HCT116 (cell line): ENCODE data around the gene ANKEF1.

Experiments used
- CEBPB ChIP-seq: IDR thresholded peaks from 2 replicates; pipeline ENCODE4 v1.6.1; 2012; ENCODE audit warnings: low read depth
- POLR2A ChIP-seq: IDR thresholded peaks from 2 replicates; pipeline ENCODE4 v1.7.0; 2011; ENCODE audit warnings: borderline replicate concordance; ENCODE audit not compliant: insufficient read depth, insufficient read length; ENCODE audit errors: extremely low read depth
- TF ChIP-seq, protein P1 (sequence below), 3 experiments: fragments of 200-600 bp in 1 of 3; sonication (generic) in 1 of 3; IDR thresholded peaks in 2 of 3; conservative IDR thresholded peaks in 1 of 3; 2 replicates each; pipeline ENCODE4 v1.5.1; 2012 to 2017; ENCODE audit warnings: low read depth in 2 of 3, low read length in 2 of 3, antibody characterized with exemption in 1 of 3, borderline replicate concordance in 1 of 3, control low read depth in 1 of 3, mild to moderate bottlenecking in 1 of 3, mixed read lengths in 1 of 3, mixed run types in 1 of 3, moderate library complexity in 1 of 3; ENCODE audit not compliant: insufficient read depth in 1 of 3

DNA sequence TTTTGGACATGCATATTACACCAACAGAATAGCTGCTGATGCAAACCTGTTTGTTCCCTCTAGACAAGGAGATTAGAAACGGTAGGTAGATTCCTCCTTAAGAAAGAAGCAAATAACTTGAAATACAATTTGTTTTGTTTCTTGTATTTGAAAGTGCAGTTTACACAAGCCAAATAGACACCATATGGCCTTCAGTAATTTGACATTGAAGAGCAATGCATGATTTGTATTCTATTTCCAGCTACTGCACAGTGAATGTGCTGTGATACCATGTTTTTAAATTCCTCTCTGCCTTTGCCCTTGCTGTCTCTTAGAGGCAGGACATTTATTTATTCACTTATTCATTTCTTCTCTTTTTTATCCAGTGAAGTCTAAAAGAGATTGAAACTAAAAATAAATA, 31.9 kb upstream of the ANKEF1 start:
- TF ChIP-seq POLR2A = no peak
- no peak for TF ChIP-seq CEBPB
- TF ChIP-seq, protein P1, sequence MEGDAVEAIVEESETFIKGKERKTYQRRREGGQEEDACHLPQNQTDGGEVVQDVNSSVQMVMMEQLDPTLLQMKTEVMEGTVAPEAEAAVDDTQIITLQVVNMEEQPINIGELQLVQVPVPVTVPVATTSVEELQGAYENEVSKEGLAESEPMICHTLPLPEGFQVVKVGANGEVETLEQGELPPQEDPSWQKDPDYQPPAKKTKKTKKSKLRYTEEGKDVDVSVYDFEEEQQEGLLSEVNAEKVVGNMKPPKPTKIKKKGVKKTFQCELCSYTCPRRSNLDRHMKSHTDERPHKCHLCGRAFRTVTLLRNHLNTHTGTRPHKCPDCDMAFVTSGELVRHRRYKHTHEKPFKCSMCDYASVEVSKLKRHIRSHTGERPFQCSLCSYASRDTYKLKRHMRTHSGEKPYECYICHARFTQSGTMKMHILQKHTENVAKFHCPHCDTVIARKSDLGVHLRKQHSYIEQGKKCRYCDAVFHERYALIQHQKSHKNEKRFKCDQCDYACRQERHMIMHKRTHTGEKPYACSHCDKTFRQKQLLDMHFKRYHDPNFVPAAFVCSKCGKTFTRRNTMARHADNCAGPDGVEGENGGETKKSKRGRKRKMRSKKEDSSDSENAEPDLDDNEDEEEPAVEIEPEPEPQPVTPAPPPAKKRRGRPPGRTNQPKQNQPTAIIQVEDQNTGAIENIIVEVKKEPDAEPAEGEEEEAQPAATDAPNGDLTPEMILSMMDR (IDR thresholded peaks at IDR 0.05 in 2 of 3, conservative IDR thresholded peaks at IDR 0.05 in 1 of 3; ENCODE audit: borderline replicate concordance in 1 of 3, insufficient read depth in 1 of 3, low read depth in 2 of 3, low read length in 2 of 3) = no peak
